Prostate gland (tissue), 2 donors: ENCODE results near the gene SPI1. TPM values are rescaled to one million over a fixed set of nuclear protein-coding genes. Genes with fewer than 3 reads are reported as not detected.

Experiments
- DNase-seq: peaks from one replicate; pipeline ENCODE4 v3.0.0-alpha.2; 2019; ENCODE audit warnings: low spot score
- H3K27ac ChIP-seq, 2 donors: fragments of 200-600 bp; sonication (generic); 2 replicates each; pipeline ENCODE4 v1.5.1; 2017 to 2019
- H3K27me3 ChIP-seq: fragments of 200-600 bp; sonication (generic); replicated peaks from 2 replicates; pipeline ENCODE4 v1.5.1; 2019; ENCODE audit not compliant: insufficient read depth
- H3K36me3 ChIP-seq, 2 donors: fragments of 200-600 bp; sonication (generic); 1 replicate in 1 of 2; 2 replicates in 1 of 2; pipeline versions ENCODE4 v1.5.1 to v1.8.1; 2017 to 2019
- H3K4me1 ChIP-seq: fragments of 200-600 bp; sonication (generic); replicated peaks from 2 replicates; pipeline ENCODE4 v1.5.1; 2019
- H3K4me3 ChIP-seq, 2 donors: fragments of 200-600 bp; sonication (generic); 2 replicates each; pipeline ENCODE4 v1.5.1; 2017 to 2019
- H3K9me3 ChIP-seq: fragments of 200-600 bp; sonication (generic); 2 replicates; pipeline ENCODE4 v1.5.1; 2017
- POLR2A ChIP-seq: fragments of 450-650 bp; IDR thresholded peaks from one replicate; pipeline ENCODE4 v1.6.1; 2016; ENCODE audit warnings: antibody characterized with exemption, mild to moderate bottlenecking
- POLR2AphosphoS5 ChIP-seq: sonication (generic); formaldehyde crosslinking; IDR thresholded peaks from one replicate; pipeline ENCODE4 v1.6.1; 2017; ENCODE audit warnings: antibody characterized with exemption
- WGBS: methylation state at CpG from one replicate; pipeline ENCODE4 v1.1.5; 2018; 5-methylcytosine and 5-hydroxymethylcytosine counted together
- intact Hi-C: fragments of 100-400 bp; cut with DNase I; formaldehyde crosslinking; loops from one replicate; pipeline ENCODE4 v1.14.2; 2022
- total RNA-seq, 2 donors: library from RNA; depleted of rRNA; stranded (reverse); fragments of >200 nt; gene quantifications; one replicate each; pipeline ENCODE4 v1.1.0, GENCODE V29; 2016
- TF ChIP-seq, protein P1 (sequence below), 4 experiments: fragments of 200-600 bp in 2 of 4; fragments of 450-650 bp in 2 of 4; sonication (generic) in 2 of 4; IDR thresholded peaks; 1 replicate in 3 of 4; 2 replicates in 1 of 4; pipeline ENCODE4 v1.5.1; 2016 to 2019; ENCODE audit warnings: antibody characterized with exemption in 4 of 4, mild to moderate bottlenecking in 2 of 4, moderate library complexity in 2 of 4

The SPI1 gene
- total RNA-seq, 2 donors from 2014 or later: 6.8 to 13.4 TPM

DNA sequence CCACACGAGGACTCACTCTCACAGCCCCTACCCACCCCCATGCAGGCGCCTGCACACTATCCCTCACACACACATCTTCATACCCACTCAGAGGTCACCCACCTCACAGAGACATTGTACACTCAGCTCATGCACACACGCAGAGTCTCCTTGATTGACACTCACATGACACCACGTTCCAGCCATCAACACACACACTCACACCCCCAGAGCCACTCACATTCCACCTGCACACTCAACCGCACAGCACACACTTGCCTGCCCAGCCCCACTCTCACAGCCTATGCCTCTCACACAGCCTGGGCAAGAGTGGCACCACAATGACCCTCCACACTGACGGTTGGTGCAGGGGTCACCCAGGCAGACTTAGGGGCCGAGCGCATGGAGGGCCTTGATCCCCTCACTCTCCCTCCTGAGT is 2.2 kb downstream of the SPI1 start:
- TF ChIP-seq POLR2A (no peak), POLR2AphosphoS5 (no peak)
- TF ChIP-seq, protein P1, sequence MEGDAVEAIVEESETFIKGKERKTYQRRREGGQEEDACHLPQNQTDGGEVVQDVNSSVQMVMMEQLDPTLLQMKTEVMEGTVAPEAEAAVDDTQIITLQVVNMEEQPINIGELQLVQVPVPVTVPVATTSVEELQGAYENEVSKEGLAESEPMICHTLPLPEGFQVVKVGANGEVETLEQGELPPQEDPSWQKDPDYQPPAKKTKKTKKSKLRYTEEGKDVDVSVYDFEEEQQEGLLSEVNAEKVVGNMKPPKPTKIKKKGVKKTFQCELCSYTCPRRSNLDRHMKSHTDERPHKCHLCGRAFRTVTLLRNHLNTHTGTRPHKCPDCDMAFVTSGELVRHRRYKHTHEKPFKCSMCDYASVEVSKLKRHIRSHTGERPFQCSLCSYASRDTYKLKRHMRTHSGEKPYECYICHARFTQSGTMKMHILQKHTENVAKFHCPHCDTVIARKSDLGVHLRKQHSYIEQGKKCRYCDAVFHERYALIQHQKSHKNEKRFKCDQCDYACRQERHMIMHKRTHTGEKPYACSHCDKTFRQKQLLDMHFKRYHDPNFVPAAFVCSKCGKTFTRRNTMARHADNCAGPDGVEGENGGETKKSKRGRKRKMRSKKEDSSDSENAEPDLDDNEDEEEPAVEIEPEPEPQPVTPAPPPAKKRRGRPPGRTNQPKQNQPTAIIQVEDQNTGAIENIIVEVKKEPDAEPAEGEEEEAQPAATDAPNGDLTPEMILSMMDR (IDR thresholded peaks at IDR 0.05): no peak
- Histone ChIP-seq H3K27ac (no peak overlapping the region), H3K9me3 (no peaks in the 10 kb centered on the region), H3K4me1 (no peaks in the 10 kb centered on the region), H3K4me3 (no peak overlapping the region), H3K36me3 (no peaks in the 10 kb centered on the region), H3K27me3 (no peaks in the 10 kb centered on the region)
- 74% methylated on average over 8 of the region's 8 CpGs for WGBS
- DNase-seq: no peak
- intact Hi-C loops: loop anchor here (10.0 kb wide), 1 partner anchor 479 kb away; no protein-coding TSS in a partner anchor

DNA sequence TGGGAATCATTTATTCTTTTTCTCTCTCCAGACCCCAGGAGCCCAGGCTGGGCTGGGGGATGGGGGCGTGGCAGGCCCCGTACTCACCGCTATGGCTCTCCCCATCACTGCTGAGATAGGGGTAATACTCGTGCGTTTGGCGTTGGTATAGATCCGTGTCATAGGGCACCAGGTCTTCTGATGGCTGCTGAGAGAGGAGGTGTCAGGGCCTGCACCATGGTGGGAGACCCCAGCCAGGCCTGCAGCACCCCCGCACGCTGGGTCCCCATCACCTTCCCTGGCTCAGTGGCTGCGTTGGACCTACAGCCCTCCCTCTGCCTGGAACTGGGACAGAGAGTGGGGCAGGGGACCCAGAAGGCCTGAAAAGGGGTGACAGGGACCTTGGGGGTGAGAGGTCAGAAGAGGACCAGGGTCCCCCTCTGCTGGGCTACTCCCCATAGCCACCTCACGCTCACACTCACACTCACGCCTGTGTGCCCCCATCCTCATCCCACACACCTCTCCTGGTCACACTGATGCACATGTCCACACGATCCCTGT is 2.7 kb downstream of the SPI1 start:
- H3K4me3 ChIP-seq: no peak overlapping the region
- H3K27me3 ChIP-seq: no peaks in the 10 kb centered on the region
- H3K4me1 ChIP-seq: no peaks in the 10 kb centered on the region
- no peak for DNase-seq
- intact Hi-C loops: loop anchor here (10.0 kb wide), 1 partner anchor 479 kb away; no protein-coding TSS in a partner anchor
- no peaks in the 10 kb centered on the region for H3K36me3 ChIP-seq
- WGBS: 86% methylated on average over 13 of the region's 13 CpGs
- no peak overlapping the region for H3K27ac ChIP-seq
- TF ChIP-seq POLR2AphosphoS5 (no peak), POLR2A (no peak)
- TF ChIP-seq, protein P1 (IDR thresholded peaks at IDR 0.05): no peak
- no peaks in the 10 kb centered on the region for H3K9me3 ChIP-seq

DNA sequence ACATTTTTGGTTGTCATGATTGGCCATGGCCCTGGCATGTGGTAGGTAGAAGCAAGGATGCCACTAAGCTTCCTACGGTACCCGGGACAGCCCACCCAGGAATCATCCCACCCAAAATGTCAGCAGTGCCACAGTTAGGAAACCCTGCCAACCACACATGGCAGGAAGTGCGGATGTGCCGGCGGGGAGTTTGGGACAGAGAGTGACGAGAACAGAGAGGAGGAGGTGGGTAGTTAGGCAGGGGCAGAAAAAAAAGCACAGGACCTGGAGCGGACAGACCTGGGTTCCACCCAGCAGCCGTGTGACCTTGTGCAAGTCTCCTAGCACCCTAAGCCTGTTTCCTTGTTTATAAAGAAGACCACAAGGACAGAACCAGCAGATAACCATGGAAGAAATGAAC is 3.3 kb downstream of the SPI1 start:
- WGBS: 92% methylated on average over 8 of the region's 8 CpGs
- Histone ChIP-seq H3K9me3 (no peaks in the 10 kb centered on the region), H3K27me3 (no peaks in the 10 kb centered on the region), H3K4me1 (no peaks in the 10 kb centered on the region), H3K4me3 (no peak overlapping the region), H3K36me3 (no peaks in the 10 kb centered on the region), H3K27ac (no peak overlapping the region)
- no peak for TF ChIP-seq POLR2A
- TF ChIP-seq, protein P1 (IDR thresholded peaks at IDR 0.05): no peak
- no peak for TF ChIP-seq POLR2AphosphoS5
- intact Hi-C loops: loop anchor here (10.0 kb wide), 1 partner anchor 480 kb away; no protein-coding TSS in a partner anchor
- DNase-seq: no peak

DNA sequence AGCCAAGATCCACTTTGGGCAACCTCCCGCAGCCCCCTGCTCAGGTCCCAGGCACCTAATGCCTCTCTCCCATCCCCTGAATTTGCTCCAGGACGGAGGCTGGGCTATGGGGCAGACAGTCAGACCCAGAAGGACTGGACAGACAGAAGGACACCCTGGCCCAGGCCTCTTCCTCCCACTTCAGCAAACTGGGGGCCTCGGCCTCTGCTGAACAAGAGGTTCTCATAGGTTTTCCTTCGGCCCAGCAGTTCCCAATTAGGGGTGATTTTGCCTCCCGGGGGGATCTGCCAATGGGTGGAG is 3.7 kb downstream of the SPI1 start:
- H3K36me3 ChIP-seq: no peaks in the 10 kb centered on the region
- intact Hi-C loops: loop anchor here (5.0 to 10.0 kb wide), 3 partner anchors 33 to 480 kb away; partner anchors contain the start of gene SLC39A13

More for the DNA sequence above, 3.7 kb downstream of the SPI1 start:
- no peak overlapping the region for H3K4me3 ChIP-seq
- H3K27ac ChIP-seq: no peak overlapping the region
- H3K4me1 ChIP-seq: no peaks in the 10 kb centered on the region
- no peaks in the 10 kb centered on the region for H3K9me3 ChIP-seq
- no peak for DNase-seq
- no peaks in the 10 kb centered on the region for H3K27me3 ChIP-seq
- TF ChIP-seq, protein P1 (IDR thresholded peaks at IDR 0.05): no peak
- TF ChIP-seq POLR2AphosphoS5 (no peak), POLR2A (no peak)
- 83% methylated on average over 5 of the region's 5 CpGs for WGBS
